HG03045 (cell line): ENCODE measurements around the gene IGSF21.

Experiments used
- ATAC-seq: cut with Tn5 transposase; IDR thresholded peaks from one replicate; pipeline ENCODE4 v1.9.1; 2021; ENCODE audit warnings: mild to moderate bottlenecking, moderate library complexity; ENCODE audit not compliant: unreplicated experiment

The IGSF21 gene

DNA sequence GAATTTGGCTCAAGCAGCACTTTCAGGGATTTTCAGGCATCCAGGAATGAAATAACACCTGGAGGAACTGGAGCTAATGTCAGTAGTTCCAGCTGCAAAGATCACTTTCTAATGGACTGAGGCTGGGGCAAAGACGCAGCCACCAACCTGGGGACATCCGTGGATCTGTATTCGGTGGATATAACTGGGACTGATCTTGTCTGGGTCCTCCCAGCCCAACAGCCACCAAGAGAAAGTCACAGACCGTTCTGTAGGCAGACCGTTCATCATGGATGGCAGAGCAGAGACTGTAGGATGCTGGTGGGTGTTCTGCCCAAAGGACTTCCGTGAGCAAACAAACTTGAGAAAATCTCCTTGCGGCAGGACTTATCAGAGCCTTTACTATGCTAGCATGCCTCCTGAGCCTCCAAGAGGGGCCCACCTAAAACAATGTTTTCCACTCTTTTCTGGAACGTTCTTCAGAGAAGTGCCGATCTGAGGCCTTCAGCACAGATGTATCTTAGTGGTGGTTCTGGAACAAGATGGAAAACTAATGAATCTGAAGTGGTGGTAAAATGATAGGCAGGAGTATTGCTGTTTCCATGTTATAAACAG, 287.1 kb downstream of the IGSF21 start:
- ATAC-seq, result no peak

DNA sequence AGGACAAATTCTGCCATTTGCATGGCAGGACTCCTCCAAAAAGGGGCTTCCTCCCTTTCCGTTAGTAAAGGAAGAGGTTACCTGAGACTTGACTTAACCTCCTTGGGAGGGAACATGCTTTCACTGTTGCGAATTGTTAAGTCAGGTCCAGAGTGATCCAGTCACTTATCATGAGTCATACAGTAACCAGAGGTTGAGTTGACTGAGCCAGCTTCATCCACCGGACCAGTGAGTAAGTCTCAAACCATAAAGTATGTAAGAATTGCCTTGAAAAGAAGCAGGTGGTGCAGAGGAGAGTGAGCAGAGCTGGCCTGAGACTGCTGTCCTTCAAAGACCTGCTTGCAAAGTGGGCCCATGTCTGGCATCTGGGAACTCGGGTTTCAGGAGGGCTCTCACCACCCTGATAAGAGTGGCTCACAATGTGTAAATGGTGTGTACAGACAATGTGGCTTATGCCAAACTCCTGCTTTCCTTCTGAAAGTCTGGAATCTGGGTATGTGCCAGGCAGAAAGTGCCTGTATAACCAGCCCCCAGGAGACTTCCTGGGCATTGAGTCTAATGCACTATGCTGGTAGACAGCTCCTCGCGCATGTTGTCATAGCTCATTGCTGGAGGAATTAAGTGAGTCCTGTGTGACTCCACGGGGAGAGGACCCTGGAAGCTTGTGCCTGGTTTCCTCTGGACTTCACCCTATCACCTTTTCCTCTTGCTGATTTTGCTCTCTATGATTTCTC, 288.8 kb downstream of the IGSF21 start:
- ATAC-seq, result no peak

DNA sequence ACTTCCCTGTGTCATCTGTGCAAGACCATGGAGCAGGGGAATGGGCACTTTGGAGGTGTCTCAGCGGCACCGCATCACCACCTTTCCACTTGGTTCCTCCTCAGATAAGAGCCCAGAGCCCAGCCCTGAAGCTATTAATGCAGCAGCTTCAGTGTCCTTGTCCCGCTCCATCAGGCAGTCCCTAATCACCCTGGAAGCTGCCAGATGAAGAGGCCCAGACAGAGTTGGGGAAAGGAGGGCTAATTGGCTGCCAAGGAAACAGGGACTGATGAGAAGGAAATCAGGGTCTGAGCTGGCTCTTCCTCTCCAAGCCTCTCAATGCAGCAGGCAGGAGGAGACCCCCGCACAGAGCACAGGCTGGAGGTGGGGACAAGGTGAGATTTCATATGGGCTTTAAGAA, 290.0 kb downstream of the IGSF21 start:
- no peak for ATAC-seq

DNA sequence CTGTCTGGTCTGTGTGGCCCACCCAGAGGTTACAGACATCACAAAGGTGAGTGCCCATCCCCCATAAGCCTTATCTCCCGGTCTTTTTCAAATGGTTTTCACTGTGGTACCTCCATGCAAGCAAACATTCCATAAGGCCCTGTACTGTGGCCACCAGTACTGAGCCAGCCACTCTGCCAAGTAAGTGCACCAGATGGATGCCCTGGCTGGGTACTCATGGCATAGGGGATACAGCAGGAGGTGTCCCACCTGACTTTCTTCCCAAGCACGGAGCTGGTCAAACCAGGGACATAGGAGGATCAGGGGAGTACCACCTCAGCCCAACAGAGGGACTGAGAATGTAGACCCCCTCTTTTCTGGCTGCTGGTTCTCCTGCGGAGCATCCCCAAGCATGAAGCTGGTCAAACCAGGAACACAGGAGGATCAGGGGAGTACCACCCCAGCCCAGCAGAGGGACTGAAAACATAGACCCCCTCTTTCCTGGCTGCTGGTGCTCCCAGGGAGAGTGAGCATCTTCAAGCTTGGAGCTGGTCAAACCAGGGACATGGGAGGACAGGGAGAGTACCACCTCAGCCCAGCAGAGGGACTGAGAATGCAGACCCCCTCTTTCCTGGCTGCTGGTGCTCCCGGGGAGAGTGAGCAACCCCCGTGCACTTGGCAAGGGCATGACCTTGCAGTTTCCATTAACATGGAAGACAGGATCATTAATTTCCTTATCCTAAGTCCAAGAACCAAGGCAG, 291.4 kb downstream of the IGSF21 start:
- ATAC-seq, result no peak

DNA sequence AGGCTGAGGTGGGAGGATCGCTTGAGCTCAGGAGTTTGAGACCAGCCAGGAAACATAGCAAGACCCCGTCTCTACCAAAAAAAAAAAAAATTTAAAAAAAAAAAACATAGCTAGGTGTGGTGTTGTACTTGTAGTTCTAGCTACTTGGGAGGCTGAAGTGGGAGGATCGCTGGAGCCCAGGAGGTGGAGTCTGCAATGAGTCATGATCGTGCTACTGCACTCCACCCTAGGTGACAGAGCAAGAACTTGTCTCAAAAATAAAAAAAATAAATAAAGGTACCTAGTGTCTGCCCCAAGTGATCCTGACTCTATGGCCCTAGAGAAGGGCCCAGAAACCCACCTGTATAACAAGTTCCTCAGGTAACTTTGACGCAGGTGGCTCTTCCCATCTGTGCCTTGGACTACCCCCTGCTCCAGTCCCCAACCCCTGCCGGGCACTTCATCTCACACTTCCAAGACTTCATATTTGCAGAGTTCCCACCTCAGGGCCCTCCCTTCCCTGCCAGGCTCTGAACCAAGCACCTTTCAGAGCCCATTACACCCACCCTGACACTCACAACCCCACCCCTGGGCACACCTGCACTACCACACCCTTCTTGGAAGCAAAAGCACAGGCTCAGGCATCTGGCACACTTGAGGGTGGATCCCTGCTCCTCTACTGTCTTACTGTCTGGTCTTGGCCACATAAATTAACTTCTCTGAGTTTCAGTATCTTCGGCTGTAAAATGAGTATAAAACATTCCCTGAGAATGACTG, 292.9 kb downstream of the IGSF21 start:
- ATAC-seq, result no peak

DNA sequence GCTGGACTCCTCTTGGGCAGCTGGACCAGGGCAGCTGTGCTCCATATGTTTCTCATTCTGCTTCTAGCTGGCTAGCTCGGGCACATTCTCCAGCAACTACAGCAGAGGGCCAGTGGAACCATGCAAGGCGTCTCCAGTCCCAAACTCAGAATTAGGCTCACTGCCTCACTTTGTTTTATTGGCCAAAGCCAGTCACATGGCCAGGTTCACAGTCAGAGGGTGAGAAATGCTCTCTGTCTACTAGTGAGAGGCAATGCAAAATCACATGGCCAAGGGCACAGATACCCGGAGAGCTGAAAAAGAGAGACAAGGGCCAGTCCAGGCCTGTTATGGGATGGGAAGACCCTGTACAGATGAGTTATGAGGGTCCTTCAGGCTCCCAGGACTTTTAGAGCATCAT, 294.3 kb downstream of the IGSF21 start:
- no peak for ATAC-seq

DNA sequence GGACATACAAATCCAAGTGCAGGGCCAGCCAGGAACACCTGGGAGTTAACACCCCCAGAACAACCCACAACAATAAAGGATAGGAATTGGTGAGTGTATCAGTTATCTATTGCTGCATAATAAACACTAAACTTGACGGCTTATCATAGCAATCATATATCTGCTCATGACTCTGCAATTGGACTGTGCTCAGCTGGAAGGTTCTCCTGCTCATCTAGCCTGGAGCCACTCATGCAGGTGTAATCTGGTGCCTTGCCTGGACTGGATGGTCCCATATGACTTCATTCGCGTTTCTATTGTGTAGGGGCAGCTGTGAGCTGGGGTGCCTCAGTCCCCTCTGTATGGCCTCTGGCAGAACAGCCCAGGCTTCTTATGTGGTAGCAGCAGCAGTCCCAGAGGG, 296.9 kb downstream of the IGSF21 start:
- no peak for ATAC-seq

DNA sequence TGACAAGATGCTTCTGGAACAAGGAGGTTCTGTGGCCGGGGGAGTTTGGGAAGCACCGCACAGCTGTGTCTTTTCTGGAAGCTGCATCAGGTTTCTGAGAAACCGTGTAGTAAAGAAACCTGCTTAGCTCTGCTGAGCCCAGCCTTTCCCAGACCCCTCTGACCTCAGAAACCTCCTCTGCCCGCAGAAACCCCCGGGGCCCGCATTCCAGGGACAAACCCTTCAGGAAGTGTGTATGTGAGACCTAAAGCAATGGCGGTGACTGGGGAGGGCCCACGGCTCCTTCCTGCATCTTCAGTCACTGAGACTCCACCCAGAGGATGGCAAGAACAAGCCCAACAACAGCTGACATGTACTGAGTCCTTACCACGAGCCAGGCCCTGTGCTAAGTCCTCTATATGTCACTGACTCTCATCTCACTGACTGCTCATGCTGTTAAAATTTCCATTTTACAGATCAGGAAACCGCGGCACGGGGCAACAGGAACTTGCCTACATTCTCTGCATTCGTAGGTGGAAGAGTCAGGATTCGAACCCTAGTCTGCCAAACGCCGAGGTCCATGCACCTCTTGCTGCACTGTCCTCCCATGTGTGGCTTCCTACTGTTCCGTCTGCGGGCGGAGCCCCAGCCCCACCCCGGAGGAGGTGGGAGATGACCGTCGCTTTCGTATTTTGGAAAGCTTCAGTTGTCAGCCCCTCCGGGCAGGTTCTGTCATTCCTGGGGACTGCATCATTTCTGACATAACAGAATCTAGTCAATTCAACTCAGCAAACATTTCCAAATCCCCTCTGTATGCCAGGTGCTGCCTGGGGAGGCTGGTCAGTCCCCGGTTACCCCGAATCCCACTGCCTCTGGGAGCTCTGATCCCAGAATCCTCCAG, 299.8 kb downstream of the IGSF21 start:
- no peak for ATAC-seq

DNA sequence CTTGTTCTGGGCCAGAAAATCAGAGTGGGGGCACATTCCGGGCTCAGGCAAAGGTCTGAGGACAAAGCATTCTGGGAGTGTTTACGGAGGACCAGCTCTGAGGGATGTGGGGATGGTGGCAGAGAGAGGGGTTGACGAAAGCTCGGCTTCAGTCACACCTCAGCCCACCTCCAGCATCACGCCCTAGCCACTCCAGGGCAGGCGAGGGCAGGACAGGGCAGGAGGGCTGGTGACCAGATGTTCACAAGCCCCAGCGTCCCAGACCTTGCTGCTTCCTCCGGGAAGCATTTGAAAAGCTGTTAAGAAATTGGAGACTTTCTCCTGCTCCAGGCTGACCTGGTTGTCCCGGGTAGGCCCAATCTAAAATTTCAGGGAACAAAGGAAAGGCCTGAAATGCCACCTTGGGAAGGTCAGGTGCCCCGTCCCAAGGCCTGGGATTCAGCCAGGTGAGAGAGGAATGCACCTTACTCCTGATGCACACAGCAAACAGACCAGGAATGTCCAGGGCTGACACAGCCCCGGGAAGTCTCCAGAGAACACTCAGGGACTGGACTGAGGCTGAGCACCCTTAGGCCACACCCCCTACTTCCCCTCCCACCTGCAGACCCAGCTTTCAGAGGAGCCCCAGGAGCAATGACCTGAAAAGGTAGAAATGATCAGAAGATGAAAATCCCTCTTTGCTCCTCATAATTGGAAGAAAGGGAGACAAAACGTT, 301.2 kb downstream of the IGSF21 start:
- no peak for ATAC-seq

DNA sequence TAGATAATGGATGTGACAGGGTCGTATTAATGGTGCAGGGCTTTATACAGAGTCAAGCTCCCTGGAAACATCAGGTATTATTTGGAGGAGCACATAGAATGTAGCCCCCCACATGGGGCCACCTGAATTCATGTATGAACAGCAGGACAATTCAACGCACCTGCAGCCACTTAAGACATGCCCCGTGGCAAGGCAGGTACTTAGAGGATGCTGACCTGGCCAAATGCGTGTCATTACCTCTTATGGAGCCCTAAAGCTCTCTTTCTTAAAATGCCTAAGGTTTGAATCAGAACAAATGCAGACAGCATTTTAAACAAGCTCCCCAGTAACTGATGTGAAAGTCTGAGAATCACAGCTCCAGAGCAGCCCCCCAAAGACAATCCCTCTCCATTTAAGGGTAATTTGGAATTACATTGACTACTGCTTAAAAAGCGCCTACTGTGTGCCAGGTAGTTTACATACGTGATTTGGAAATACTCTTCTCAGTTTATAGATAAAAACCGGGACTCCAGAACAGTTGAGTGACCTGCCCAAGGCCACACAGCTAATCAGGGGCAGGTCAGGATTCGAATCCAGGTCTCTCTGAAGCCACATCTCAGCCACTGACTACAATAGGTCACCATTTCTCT, 302.1 kb downstream of the IGSF21 start:
- no peak for ATAC-seq

DNA sequence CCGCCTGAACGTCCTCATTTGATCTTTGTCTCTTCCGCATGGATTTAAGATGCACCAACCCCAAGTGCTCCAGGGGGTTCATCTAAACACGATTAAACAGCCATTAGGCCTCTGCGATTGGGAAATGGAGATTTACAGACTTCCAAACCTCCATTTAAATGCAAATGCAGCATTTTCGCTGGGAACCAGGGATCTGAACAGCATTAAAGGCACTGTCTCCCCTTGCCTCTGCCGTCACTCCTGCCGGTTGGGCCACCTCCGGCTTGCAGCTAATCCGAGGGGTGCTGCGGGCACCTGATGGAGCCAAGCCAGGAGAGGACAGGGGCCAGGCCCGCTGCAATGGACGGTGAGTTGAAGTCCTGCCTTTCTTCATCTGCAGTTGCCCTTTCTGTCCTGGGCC, 302.8 kb downstream of the IGSF21 start:
- no peak for ATAC-seq

DNA sequence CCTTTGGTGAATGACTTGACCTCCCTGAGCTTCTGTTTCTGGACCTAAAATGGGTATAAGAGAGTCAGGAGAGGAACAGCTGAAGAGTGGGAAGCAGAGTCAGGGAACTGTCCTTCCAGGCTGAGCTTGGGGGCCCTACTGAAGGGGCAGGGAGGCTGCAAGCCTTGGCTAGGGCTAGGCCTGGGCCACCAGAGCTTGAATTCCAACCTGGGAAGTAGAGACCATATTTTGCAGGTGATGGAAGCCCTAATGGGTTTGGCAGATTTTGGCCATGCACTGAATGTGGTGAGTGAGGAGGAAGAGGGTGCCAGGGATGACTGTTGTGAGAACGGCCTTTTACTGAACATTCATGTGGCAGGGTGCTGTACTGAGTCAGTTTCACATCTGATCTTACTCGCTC, 303.7 kb downstream of the IGSF21 start:
- ATAC-seq, result no peak

DNA sequence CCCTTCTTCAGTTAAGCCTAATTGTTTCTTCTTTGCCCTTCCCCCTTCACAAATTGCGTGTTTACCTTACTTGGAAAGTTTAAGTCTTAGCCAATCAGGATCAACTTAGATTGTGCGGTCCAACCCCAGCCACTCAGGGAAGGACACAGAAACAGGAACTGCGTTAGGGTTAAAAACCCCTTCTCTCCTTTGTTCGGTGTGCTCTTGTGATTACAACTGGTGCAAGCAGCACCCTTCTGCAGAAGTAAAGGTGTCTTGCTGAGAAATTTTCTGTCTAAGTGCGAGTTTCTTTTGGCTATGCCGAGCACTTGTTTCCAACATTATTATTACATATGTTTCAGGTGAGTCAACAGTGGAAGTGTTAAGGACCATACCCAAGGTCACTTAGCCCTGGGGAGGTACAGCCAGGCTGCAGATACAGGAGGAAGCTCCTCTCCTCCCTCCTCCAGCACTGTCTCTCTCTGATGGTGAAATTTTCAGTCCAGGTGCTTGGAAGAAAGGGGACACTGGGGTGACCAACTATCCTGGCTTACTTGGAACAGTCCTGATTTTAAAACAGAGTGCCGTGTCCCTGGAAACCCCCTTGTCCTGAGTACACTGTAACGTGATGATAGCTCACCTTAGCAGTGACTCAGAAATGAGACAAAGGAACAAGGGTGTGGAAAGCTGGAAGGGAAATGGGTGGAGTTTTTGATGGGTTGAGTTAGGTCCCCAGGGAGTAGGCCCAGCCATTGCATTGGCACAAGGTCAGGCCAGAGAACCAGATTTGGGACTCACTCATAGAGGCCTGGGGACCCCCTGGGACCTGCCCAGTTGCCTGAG, 304.4 kb downstream of the IGSF21 start:
- ATAC-seq, result no peak

DNA sequence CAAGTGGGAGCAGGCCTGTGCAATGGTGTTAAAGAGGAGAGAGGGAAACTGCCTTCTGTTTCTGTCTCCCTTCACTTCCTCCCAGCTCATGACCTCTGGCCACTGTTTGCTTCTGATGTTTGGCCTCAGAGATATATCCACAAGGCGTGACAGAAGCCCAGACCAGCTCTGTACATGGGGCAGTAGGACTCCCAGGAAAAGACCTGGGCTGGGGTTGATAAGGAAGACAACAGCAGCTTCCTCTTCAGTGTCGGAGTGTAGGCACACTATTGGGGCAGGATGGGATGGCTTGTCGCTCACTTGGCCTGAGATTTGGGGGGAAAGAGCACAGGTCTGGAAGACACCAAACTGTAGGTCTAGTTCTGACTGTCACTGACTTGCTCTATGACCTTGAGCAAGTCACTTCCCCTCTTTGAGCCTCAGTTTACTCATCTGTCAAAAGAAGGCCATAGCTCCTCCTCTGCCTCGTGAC, 305.3 kb downstream of the IGSF21 start:
- ATAC-seq, result no peak

DNA sequence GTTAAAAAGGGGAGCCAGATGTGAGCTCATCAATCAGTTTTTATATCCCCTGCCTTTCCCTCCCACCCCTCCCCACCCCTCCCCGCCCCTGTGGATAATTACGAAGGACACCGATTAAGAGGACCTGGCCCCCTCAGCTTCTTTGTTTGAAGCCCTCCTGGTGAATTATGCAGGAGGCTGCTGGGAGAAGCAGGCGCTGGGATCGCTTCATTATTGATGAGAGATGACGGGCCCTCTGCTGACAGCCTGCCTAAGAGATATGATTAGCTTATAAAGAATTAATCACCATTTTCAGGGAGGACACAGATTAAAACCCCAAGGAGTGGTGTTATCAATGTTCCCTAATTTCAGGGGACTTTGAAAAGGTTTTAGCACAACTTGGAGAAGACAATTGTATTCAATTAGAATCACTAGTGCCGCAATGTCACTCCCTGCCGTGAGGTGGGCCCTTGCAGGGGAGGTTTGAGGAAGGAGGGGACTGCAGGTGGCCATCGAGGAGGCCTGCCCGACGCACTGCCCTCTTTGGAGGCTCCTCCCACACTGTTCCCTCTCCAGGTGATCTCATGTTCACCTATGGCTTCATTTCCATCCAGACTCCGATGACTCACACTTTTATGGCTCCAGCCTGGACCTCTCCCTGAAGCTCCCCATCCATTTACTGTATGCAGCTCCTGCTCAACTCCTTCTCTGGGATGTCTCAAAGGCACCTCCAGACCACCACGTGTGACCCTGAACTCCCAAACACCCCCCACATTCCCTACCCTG, 306.1 kb downstream of the IGSF21 start:
- no peak for ATAC-seq

DNA sequence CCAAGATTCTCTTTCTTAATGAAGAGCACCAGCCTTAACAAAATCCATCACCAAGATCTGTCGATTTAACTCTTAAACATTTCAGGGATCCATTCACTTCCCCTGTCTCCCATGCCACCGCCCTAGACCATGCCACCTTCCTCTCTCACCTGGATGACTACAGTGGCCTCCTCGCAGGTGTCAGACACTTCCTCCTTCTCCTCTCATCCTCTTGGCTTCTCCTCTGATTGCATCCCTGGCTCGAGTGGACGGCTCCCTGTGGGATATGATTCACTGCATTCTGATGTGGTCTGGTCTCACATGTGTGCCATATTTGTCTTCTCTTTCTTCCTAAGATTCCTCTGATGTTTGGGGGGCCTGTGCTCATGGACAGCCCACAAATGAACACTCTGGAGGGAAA, 306.7 kb downstream of the IGSF21 start:
- ATAC-seq, result no peak

DNA sequence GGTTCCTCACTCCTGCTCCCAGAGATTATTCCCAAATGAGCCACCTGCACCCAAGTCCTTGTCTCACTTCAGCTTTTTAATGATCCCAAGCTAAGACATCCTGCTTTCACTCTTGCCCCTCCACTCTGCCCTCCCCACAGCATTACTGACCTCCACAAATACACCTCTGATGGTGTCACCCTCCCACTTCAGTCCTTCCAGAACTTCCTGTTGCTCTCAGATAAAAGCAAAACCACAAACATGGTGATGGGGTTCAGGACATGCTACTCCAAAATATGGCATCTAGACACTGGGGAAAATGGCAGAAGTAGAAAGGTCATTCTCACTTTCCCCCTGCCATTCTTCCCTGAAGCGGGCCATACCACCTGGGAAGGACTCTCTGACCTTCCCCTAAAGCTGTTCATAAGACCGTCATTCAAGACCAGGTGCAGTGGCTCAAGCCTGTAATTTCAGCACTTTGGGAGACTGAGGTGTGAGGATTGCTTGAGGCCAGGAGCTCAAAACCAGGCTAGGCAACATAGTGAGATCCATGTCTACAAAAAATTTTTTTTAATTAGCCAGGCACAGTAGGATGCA, 307.4 kb downstream of the IGSF21 start:
- no peak for ATAC-seq
